Activated T-cell treated with anti-CD3 and anti-CD28 coated beads, Interleukin-2, amount 50 U/mL, for 72 hours (primary cell): ENCODE results near the gene LRRK2. TPM values are rescaled to one million over a fixed set of nuclear protein-coding genes. Genes with fewer than 3 reads are reported as not detected.

Experiments used
- ATAC-seq, 2 donors: fragments of 150-1000 bp; cut with Tn5 transposase; replicated peaks in 1 of 2; 2 replicates each; pipeline ENCODE4 v1.10.0; 2021; ENCODE audit warnings: moderate library complexity in 2 of 2, mild to moderate bottlenecking in 1 of 2
- DNase-seq, 2 donors: peaks; one replicate each; pipeline ENCODE4 v3.0.0; 2021 to 2022; ENCODE audit warnings: mixed read lengths in 1 of 2
- H3K27ac Mint-ChIP-seq: one replicate; pipeline ENCODE4 v1.8.0; 2022; ENCODE audit warnings: mild to moderate bottlenecking, moderate library complexity, mixed read lengths
- H3K27me3 Mint-ChIP-seq: one replicate; pipeline ENCODE4 v1.8.0; 2022; ENCODE audit warnings: low read depth, mixed read lengths
- H3K36me3 Mint-ChIP-seq, 2 donors: one replicate each; pipeline ENCODE4 v1.8.0; 2022; ENCODE audit warnings: mixed read lengths in 2 of 2, mild to moderate bottlenecking in 1 of 2; ENCODE audit not compliant: insufficient read depth in 2 of 2
- H3K4me1 Mint-ChIP-seq: one replicate; pipeline ENCODE4 v1.8.0; 2022; ENCODE audit warnings: low read depth, mixed read lengths
- H3K4me3 Mint-ChIP-seq, 2 donors: one replicate each; pipeline ENCODE4 v1.8.0; 2022; ENCODE audit warnings: mild to moderate bottlenecking in 2 of 2, mixed read lengths in 2 of 2, moderate library complexity in 2 of 2
- H3K9me3 Mint-ChIP-seq, 2 donors: one replicate each; pipeline ENCODE4 v1.8.0; 2022; ENCODE audit warnings: mixed read lengths in 2 of 2
- total RNA-seq, 2 donors: library from RNA; stranded (reverse); gene quantifications; one replicate each; pipeline ENCODE4 v1.2.3, GENCODE V29; 2022

Gene LRRK2
- total RNA-seq, 2 donors from 2014 or later, result not detected

GRCh38 chr12:40223646-40224045, 1.2 kb upstream of the LRRK2 start:
- H3K4me3 Mint-ChIP-seq, result peak overlapping the region; percentile 56 to 68
- DNase-seq (no peak), ATAC-seq (no peak)
- peaks cover 4% of the 10 kb centered on the region for H3K4me1 Mint-ChIP-seq
- no peaks in the 10 kb centered on the region for H3K36me3 Mint-ChIP-seq
- peaks cover 44% of the 10 kb centered on the region for H3K27me3 Mint-ChIP-seq
- no peak overlapping the region for H3K27ac Mint-ChIP-seq
- H3K9me3 Mint-ChIP-seq, result peaks cover 0 to 2% of the 10 kb centered on the region in 2 donors

GRCh38 chr12:40225337-40225983, 663 bp downstream of the LRRK2 start:
- no peak overlapping the region for H3K27ac Mint-ChIP-seq
- H3K9me3 Mint-ChIP-seq, result peaks cover 0 to 2% of the 10 kb centered on the region in 2 donors
- H3K4me1 Mint-ChIP-seq, result peaks cover 4% of the 10 kb centered on the region
- ATAC-seq, result no peak
- H3K4me3 Mint-ChIP-seq, result peak overlapping the region; percentile 56 to 68
- H3K27me3 Mint-ChIP-seq, result peaks cover 44% of the 10 kb centered on the region
- DNase-seq, result no peak
- H3K36me3 Mint-ChIP-seq, result no peaks in the 10 kb centered on the region

DNA sequence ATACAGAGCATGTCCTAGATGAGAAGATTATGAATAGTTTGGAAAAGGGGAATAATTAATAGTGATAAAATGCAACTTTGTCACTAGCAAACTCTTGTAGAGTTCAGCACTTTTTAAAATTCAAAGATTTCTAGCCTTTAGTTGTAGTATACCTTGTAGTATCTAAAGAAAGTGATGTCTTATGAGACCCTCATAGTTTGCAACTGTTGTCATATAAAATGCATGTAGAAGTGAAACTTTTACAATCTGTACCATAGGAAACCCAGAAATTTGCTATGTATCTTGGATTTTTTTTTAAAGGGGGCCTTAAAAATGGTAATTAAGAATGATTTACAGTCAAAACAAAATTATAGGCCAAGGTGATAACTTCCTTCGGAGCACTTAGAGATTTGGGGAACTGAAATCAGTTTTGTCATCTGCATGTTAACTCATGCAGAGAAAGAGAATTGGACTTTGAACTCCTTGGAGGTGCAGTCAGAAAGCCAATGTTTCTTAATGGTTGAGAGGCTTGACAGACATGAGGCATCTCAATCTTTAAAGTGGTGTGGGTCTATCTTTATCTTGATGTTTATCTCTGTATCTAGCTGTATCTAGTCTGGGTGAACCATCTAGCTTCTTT, 1.3 kb downstream of the LRRK2 start:
- Mint-ChIP-seq H3K27me3 (peaks cover 44% of the 10 kb centered on the region), H3K36me3 (no peaks in the 10 kb centered on the region), H3K27ac (no peak overlapping the region), H3K9me3 (peaks cover 0 to 2% of the 10 kb centered on the region in 2 donors), H3K4me1 (peaks cover 4% of the 10 kb centered on the region), H3K4me3 (peak overlapping the region in 1 of 2 donors; percentile 68)
- no peak for ATAC-seq
- no peak for DNase-seq

DNA sequence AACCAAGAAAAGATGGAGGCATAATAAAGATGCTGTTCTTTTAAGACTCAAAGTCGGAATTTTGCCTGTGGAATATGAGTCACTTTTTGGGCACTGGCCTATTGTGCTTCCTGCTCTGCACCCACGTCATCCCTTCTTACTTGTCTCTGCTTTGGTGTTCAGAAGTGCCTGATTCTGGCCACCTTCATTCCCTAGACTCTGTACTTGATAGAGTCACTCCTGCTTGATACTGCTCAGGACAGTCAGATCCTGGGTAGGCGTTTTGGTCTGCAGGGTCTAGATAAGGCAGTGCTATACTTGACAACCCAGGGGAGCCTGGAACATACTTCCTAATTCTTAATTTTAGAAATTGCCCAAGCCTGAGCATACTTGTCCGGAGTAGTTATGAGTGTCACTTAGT, 1.9 kb downstream of the LRRK2 start:
- no peak for ATAC-seq
- H3K4me1 Mint-ChIP-seq, result peaks cover 4% of the 10 kb centered on the region
- H3K27me3 Mint-ChIP-seq, result peaks cover 44% of the 10 kb centered on the region
- H3K27ac Mint-ChIP-seq, result no peak overlapping the region
- DNase-seq, result no peak
- no peaks in the 10 kb centered on the region for H3K36me3 Mint-ChIP-seq
- H3K9me3 Mint-ChIP-seq, result peaks cover 0 to 2% of the 10 kb centered on the region in 2 donors
- no peak overlapping the region for H3K4me3 Mint-ChIP-seq

DNA sequence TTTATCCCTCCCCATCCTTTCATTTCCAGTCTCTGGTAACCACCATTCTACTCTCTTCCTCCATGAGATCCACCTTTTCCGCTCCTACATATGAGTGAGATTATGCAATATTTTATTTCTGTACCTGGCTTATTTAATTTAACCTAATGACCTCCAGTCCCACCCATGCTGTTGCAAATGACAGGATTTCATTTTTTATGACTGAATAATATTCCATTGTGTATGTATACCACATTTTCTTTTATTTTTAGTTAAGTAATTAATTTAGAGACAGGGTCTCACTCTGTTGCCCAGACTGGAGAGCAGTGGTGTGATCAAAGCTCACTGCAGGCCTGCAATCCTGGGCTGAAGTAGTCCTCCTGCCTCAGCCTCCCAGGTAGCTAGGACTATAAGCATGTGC, 2.6 kb downstream of the LRRK2 start:
- H3K36me3 Mint-ChIP-seq, result no peaks in the 10 kb centered on the region
- peaks cover 42% of the 10 kb centered on the region for H3K27me3 Mint-ChIP-seq
- no peak overlapping the region for H3K4me3 Mint-ChIP-seq
- ATAC-seq (no peak), DNase-seq (no peak)
- peaks cover 4% of the 10 kb centered on the region for H3K4me1 Mint-ChIP-seq
- H3K9me3 Mint-ChIP-seq, result peaks cover 0 to 2% of the 10 kb centered on the region in 2 donors
- H3K27ac Mint-ChIP-seq, result no peak overlapping the region

GRCh38 chr12:40228727-40229126, 3.9 kb downstream of the LRRK2 start:
- DNase-seq, result no peak
- Mint-ChIP-seq H3K4me1 (peaks cover 4% of the 10 kb centered on the region), H3K27me3 (peaks cover 31% of the 10 kb centered on the region), H3K9me3 (peaks cover 0 to 2% of the 10 kb centered on the region in 2 donors), H3K36me3 (no peaks in the 10 kb centered on the region), H3K4me3 (no peak overlapping the region), H3K27ac (no peak overlapping the region)
- no peak for ATAC-seq

GRCh38 chr12:40229690-40230651, 5.2 kb downstream of the LRRK2 start:
- Mint-ChIP-seq H3K27me3 (peaks cover 24% of the 10 kb centered on the region), H3K9me3 (peaks cover 0 to 2% of the 10 kb centered on the region in 2 donors), H3K27ac (no peak overlapping the region), H3K4me3 (no peak overlapping the region), H3K36me3 (no peaks in the 10 kb centered on the region), H3K4me1 (peaks cover 4% of the 10 kb centered on the region)
- no peak for ATAC-seq
- no peak for DNase-seq

DNA sequence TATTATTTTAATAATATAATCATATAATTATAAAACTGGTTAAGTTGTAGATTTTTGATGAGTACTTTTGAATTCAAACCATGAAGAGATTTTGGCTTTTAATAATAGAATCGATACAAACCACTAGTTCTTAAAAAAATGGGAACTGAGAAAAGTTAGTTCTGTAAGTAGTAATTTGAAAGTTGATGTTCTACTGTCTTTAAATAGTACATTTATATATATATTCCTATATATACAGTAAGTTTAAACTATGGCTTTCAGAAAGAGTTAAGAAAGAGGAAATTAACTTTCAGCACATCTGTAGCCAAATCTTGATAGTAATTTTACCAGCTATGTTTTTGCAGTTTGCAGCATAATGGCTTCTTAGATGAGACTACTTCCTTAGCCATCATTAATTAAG, 7.8 kb downstream of the LRRK2 start:
- Mint-ChIP-seq H3K36me3 (no peaks in the 10 kb centered on the region), H3K4me1 (no peaks in the 10 kb centered on the region), H3K27ac (no peak overlapping the region), H3K4me3 (no peak overlapping the region), H3K27me3 (peaks cover 6% of the 10 kb centered on the region), H3K9me3 (peaks cover 0 to 2% of the 10 kb centered on the region in 2 donors)
- DNase-seq, result no peak
- no peak for ATAC-seq

GRCh38 chr12:40233741-40234367, 9.1 kb downstream of the LRRK2 start:
- Mint-ChIP-seq H3K27me3 (peaks cover 5% of the 10 kb centered on the region), H3K4me1 (no peaks in the 10 kb centered on the region), H3K36me3 (no peaks in the 10 kb centered on the region), H3K4me3 (no peak overlapping the region), H3K27ac (no peak overlapping the region), H3K9me3 (peaks cover 0 to 2% of the 10 kb centered on the region in 2 donors)
- no peak for ATAC-seq
- no peak for DNase-seq

DNA sequence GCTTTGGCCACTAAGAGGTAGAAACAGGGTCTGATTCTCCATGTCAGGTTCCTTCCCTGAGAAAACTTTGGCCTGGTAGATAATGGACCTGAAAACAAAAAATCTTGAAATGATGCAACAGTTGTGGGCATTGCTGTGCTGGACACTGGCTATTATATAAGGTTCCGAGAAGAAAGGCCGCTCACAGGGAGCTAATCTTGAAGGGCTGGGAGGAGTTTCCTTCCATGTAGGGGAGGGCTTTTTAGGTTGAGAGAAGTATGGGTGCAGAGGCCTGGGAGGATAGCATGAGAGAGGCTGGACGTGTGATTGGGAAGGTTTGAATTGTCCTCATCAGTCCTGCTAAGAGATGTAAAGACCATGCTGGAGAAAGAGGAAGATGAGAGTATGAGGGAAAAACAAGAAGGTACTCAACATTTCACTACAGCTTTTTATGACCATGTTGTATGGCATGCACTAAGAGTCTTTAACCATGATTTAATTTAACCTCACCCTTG, 11.6 kb downstream of the LRRK2 start:
- no peak for ATAC-seq
- H3K27ac Mint-ChIP-seq, result no peak overlapping the region
- no peak overlapping the region for H3K4me3 Mint-ChIP-seq

GRCh38 chr12:40238266-40238902, 13.6 kb downstream of the LRRK2 start:
- ATAC-seq (no peak), DNase-seq (no peak)
- Mint-ChIP-seq H3K9me3 (peaks cover 0 to 2% of the 10 kb centered on the region in 2 donors), H3K36me3 (no peaks in the 10 kb centered on the region), H3K27me3 (peaks cover 5% of the 10 kb centered on the region), H3K4me1 (no peaks in the 10 kb centered on the region), H3K27ac (no peak overlapping the region), H3K4me3 (no peak overlapping the region)

More for the DNA sequence above, 11.6 kb downstream of the LRRK2 start:
- Mint-ChIP-seq H3K9me3 (peaks cover 0 to 2% of the 10 kb centered on the region in 2 donors), H3K36me3 (no peaks in the 10 kb centered on the region), H3K27me3 (peaks cover 5% of the 10 kb centered on the region), H3K4me1 (no peaks in the 10 kb centered on the region)
- DNase-seq, result no peak

DNA sequence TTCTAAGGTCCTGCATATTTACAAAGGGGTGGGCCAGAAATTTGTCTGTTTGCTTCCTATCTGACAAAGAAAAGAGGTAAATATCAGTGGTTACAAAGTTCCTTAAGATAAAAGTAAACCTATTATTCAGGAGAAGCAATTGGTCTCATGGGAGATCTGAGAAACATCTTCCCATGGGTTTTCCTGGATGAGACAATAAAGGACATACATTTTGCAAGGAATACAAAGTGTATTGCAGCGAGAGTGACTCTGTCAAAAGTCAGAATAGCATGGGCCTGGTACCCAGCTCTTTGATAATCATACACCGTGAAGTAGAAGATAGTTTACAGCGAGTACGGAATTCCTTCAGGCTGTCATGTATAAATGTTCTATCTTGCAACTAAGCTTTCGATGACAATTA, 14.2 kb downstream of the LRRK2 start:
- Mint-ChIP-seq H3K4me1 (no peaks in the 10 kb centered on the region), H3K27ac (no peak overlapping the region), H3K27me3 (peaks cover 5% of the 10 kb centered on the region), H3K4me3 (no peak overlapping the region), H3K36me3 (no peaks in the 10 kb centered on the region), H3K9me3 (peaks cover 0 to 2% of the 10 kb centered on the region in 2 donors)
- no peak for DNase-seq
- ATAC-seq, result no peak
